Stomach (tissue), 9 donors: ENCODE results near the gene SIVA1. TPM values are rescaled to one million over a fixed set of nuclear protein-coding genes. Genes with fewer than 3 reads are reported as not detected.

ENCODE experiments used
- DNase-seq, 2 donors: peaks; one replicate each; pipeline versions ENCODE4 v3.0.0 to v3.0.0-alpha.2; 2013 to 2019
- H3K27ac ChIP-seq, 5 donors: fragments of 200-600 bp in 4 of 5; sonication (generic) in 4 of 5; one replicate each; pipeline ENCODE4 v1.5.1; 2013 to 2019; ENCODE audit warnings: mild to moderate bottlenecking in 1 of 5, moderate library complexity in 1 of 5
- H3K27me3 ChIP-seq, 3 donors: fragments of 200-600 bp; sonication (generic); one replicate each; pipeline ENCODE4 v1.5.1; 2017 to 2019; ENCODE audit warnings: mixed run types in 1 of 3
- H3K36me3 ChIP-seq, 4 donors: fragments of 200-600 bp; sonication (generic); 1 replicate in 3 of 4; 2 replicates in 1 of 4; pipeline ENCODE4 v1.5.1; 2016 to 2019
- H3K4me1 ChIP-seq, 4 donors: fragments of 200-600 bp; sonication (generic); one replicate each; pipeline ENCODE4 v1.5.1; 2016 to 2019
- H3K4me3 ChIP-seq, 4 donors: fragments of 200-600 bp; sonication (generic) in 3 of 4; one replicate each; pipeline ENCODE4 v1.5.1; 2016 to 2019; ENCODE audit warnings: mild to moderate bottlenecking in 1 of 4
- H3K9me3 ChIP-seq, 4 donors: fragments of 200-600 bp; sonication (generic); one replicate each; pipeline ENCODE4 v1.5.1; 2016 to 2019
- EP300 ChIP-seq: sonication (generic); formaldehyde crosslinking; IDR thresholded peaks from one replicate; pipeline ENCODE4 v1.6.1; 2017; ENCODE audit warnings: antibody characterized with exemption
- POLR2A ChIP-seq, 4 donors: fragments of 450-650 bp; IDR thresholded peaks; one replicate each; pipeline ENCODE4 v1.6.1; 2016; ENCODE audit warnings: antibody characterized with exemption in 4 of 4, control low read depth in 2 of 4, mild to moderate bottlenecking in 1 of 4, moderate library complexity in 1 of 4
- POLR2AphosphoS5 ChIP-seq, 3 donors: sonication (generic); formaldehyde crosslinking; IDR thresholded peaks; one replicate each; pipeline ENCODE4 v1.6.1; 2016; ENCODE audit warnings: antibody characterized with exemption in 3 of 3
- WGBS, 5 donors: extraction: QIAGEN DNeasy Blood & Tissue Kit in 3 of 5; methylation state at CpG; one replicate each; pipeline versions ENCODE4 v1.1.5 to v1.1.7; 2013 to 2018; 5-methylcytosine and 5-hydroxymethylcytosine counted together
- intact Hi-C: fragments of 100-400 bp; cut with DNase I; formaldehyde crosslinking; loops from one replicate; pipeline ENCODE4 v1.15.1; 2023; ENCODE audit warnings: low total_unique reads
- polyA plus RNA-seq, 3 donors: library from polyadenylated mRNA; stranded (reverse); fragments of 200-250 nt; gene quantifications; one replicate each; pipeline ENCODE4 v1.2.3, GENCODE V29; 2013
- total RNA-seq, 5 donors: library from RNA; depleted of rRNA; stranded (reverse); fragments of >200 nt; gene quantifications; one replicate each; pipeline versions ENCODE4 v1.1.0 to v1.2.3, GENCODE V29; 2014 to 2016
- TF ChIP-seq, protein P1 (sequence below), 7 experiments: fragments of 450-650 bp in 4 of 7; fragments of 200-600 bp in 3 of 7; sonication (generic) in 3 of 7; IDR thresholded peaks; one replicate each; pipeline ENCODE4 v1.5.1; 2016 to 2019; ENCODE audit warnings: antibody characterized with exemption in 7 of 7, control low read depth in 2 of 7, mild to moderate bottlenecking in 1 of 7
- donor health status: healthy with polysubstance abuse.
- donor health status: Bipolar disorder and iron deficiency.
- donor health status: healthy.

The SIVA1 gene
- total and polyA plus RNA-seq, 8 donors = 73.3 to 366 (median 230) TPM

DNA sequence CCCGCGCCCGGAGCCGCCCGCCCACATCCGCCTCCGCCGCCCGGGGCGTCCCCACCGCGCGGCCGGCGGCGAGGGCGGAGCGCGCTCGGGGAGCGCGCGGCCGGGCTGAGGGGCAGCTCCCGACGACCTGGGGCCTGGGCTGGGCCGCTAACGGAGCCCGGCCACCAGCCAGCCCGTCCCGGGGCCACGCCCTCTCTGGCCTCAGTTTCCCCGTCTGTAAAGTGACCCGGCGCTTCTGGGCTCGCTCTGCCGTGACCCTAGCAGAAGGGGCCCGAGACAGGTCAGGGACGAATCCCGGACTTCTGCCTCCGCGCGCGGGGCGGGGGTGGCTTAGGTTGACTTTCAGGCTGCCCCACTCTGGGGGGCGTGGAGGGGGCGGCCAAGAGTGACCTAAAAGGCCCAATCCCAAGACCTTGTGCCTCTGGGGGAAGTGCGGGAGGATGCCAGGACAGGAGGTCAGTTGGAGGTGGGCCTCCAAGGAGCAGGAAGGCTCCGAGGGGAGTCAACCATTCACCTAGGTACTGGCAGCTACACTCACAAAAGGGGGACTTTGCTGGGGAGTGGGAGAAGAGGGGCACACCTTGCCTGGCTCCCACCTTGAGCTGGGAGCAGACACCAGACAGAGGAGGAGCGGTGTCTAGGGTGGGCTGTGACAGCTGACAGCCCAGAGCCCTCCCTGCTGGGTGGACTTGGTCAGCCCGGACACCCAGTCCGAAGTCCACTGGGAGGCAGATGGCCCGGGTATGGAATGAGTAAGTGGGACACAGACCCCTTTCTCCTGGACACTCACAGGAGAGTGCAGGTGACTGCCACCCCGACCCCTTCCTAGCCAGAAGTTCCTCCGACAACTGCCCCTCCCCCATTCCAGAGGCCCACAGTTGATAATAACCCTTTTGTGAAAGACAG, 43.1 kb downstream of the SIVA1 start:
- intact Hi-C loops = no loop called here
- peak; percentile 68 to 87 for DNase-seq
- Histone ChIP-seq H3K36me3 (peaks cover 9 to 16% (median 15%) of the 10 kb centered on the region in 4 donors), H3K4me1 (peaks cover 56 to 82% (median 76%) of the 10 kb centered on the region in 4 donors), H3K4me3 (peak overlapping the region; percentile 46 to 50 (median 48)), H3K9me3 (no peaks in the 10 kb centered on the region), H3K27ac (peak overlapping the region; percentile 86 to 98 (median 89)), H3K27me3 (no peaks in the 10 kb centered on the region)
- 8 to 53% (median 19%) methylated on average over 8 to 55 of the region's 55 CpGs for WGBS, 5 donors
- TF ChIP-seq, protein P1, sequence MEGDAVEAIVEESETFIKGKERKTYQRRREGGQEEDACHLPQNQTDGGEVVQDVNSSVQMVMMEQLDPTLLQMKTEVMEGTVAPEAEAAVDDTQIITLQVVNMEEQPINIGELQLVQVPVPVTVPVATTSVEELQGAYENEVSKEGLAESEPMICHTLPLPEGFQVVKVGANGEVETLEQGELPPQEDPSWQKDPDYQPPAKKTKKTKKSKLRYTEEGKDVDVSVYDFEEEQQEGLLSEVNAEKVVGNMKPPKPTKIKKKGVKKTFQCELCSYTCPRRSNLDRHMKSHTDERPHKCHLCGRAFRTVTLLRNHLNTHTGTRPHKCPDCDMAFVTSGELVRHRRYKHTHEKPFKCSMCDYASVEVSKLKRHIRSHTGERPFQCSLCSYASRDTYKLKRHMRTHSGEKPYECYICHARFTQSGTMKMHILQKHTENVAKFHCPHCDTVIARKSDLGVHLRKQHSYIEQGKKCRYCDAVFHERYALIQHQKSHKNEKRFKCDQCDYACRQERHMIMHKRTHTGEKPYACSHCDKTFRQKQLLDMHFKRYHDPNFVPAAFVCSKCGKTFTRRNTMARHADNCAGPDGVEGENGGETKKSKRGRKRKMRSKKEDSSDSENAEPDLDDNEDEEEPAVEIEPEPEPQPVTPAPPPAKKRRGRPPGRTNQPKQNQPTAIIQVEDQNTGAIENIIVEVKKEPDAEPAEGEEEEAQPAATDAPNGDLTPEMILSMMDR (IDR thresholded peaks at IDR 0.05) = no peak
- TF ChIP-seq EP300 = no peak
- no peak for TF ChIP-seq POLR2AphosphoS5 (IDR thresholded peaks at IDR 0.05)
- TF ChIP-seq POLR2A (IDR thresholded peaks at IDR 0.05) = no peak

DNA sequence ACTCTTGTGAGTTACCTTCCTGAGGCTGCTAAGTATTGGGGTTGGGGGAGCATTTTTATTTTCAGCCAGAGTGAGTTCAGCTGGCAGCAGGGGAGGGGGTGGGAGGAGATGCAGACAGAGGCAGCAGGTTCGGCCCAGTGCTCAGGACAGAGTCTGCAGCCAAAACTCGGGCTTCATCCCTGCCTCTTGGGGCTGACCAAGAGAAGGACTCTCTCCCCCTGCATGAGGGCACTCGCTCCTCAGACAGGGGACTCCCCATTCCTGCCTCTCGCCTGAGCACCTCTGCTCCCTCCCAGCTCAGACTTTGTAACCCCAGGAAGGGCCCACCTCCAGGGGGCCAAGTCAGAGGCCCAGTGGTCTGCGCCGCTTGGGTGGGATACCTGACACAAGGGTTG, 43.7 kb downstream of the SIVA1 start:
- H3K27me3 ChIP-seq = no peaks in the 10 kb centered on the region
- H3K4me1 ChIP-seq = peaks cover 60 to 82% (median 76%) of the 10 kb centered on the region in 4 donors
- intact Hi-C loops = no loop called here
- DNase-seq = no peak
- H3K36me3 ChIP-seq = peaks cover 2 to 10% (median 9%) of the 10 kb centered on the region in 4 donors
- TF ChIP-seq POLR2AphosphoS5 (IDR thresholded peaks at IDR 0.05) (no peak), POLR2A (IDR thresholded peaks at IDR 0.05) (no peak), EP300 (no peak)
- TF ChIP-seq, protein P1 (IDR thresholded peaks at IDR 0.05) = no peak
- H3K4me3 ChIP-seq = no peak overlapping the region
- H3K9me3 ChIP-seq = no peaks in the 10 kb centered on the region
- H3K27ac ChIP-seq = peak overlapping the region; percentile 61 to 98 (median 89)
- 67 to 79% (median 71%) methylated on average over 6 of the region's 6 CpGs; no CpG with 5 or more reads in 1 of the 5 donors for WGBS, 5 donors

DNA sequence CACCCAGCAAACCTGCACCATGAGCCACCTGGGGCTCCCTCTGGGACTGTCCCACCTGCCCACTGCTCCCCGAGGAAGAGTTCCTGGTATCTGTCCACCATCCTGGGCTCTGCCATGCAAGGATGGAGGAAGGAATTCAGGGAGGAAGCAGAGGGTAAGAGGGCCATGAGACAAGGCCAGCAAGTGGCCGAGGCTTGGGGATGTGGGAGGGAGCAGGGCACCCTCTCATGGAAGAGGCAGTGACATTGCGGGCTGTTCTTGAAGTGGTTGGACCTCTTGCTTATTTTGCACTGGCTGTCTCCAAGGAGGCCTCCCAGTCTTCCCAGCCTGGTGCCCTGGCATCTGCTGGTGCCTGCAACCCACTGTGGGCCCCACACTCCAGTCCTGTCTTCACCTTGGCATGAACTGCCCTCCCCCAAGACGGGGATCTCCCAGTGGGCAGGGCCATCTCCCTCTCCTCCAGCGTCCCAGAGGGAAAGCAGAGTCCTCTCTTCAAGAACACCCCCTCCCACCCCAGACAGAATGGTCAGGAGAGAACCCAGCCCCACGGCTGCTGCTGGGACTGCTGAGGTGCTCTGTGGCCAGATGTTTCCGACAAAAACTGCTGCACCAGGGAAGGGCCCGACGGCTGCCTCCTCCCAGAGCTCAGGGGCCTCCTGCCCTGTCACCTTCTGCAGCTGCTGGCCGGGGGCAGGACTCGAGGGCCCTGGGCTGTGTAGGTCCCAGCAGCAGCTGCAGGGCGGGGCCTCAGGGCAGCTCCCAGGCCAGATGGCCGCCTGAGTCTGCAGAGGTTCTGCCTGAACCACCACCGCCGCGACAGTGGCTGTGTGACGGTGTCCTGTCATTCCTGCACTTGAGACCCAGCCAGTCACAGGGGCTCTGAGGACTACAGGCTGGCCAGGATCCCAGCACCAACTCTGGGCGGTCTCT, 44.4 kb downstream of the SIVA1 start:
- 31 to 40% (median 34%) methylated on average over 7 to 18 of the region's 18 CpGs for WGBS, 5 donors
- H3K27me3 ChIP-seq = no peaks in the 10 kb centered on the region
- peaks cover 60 to 82% (median 76%) of the 10 kb centered on the region in 4 donors for H3K4me1 ChIP-seq
- peak; percentile 61 to 68 for DNase-seq
- peak overlapping the region; percentile 25 to 98 (median 89) for H3K27ac ChIP-seq
- no peak overlapping the region for H3K4me3 ChIP-seq
- intact Hi-C loops = no loop called here
- H3K36me3 ChIP-seq = peaks cover 0 to 3% (median 2%) of the 10 kb centered on the region in 4 donors
- no peaks in the 10 kb centered on the region for H3K9me3 ChIP-seq
- TF ChIP-seq, protein P1 (IDR thresholded peaks at IDR 0.05) = no peak
- no peak for TF ChIP-seq POLR2AphosphoS5 (IDR thresholded peaks at IDR 0.05)
- no peak for TF ChIP-seq EP300
- no peak for TF ChIP-seq POLR2A (IDR thresholded peaks at IDR 0.05)
